Pons (tissue), 1 donor: ENCODE measurements around the gene IRAK2.

Source experiments
- DNase-seq: peaks from one replicate; pipeline ENCODE4 v3.0.0-alpha.2; 2016; ENCODE audit warnings: low spot score

The IRAK2 gene

GRCh38 chr3:10224794-10225665, 60.3 kb downstream of the IRAK2 start:
- DNase-seq = peak; percentile 96

GRCh38 chr3:10226293-10226692, 61.6 kb downstream of the IRAK2 start:
- DNase-seq = no peak

DNA sequence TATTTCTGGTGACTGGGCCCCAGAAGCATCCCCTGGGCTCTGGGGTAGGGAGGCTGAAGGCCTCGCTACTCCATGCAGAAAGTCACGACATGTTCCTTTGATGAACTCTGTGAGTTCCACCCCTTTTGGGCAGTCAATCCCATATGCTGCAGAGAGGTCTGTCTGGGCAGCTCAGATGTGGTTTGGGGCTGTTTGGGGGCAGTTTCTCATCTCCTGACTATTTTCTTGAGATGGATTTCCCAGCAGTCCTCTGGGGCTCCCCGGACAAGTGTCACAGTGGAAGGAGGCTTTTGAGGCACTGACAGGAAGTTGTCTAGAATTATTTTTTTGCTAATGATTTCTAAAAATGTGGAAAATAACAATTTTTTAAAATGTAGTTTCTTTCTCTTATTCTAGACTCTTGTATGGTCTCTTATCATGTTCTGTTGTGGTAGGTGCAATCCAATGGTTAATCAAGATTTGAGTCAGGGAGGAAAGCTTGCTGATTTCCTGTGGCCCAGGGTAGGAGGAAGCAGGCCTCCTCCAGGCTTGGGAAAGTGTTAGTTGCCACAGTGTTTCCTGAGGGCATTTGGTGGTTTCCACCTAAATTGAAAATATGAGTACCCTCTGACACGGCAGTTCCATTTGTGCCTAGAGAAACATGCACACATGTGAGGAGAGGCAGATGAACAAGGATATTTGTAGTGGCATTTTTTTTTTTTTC, 63.7 kb downstream of the IRAK2 start:
- DNase-seq = peak; percentile 15

DNA sequence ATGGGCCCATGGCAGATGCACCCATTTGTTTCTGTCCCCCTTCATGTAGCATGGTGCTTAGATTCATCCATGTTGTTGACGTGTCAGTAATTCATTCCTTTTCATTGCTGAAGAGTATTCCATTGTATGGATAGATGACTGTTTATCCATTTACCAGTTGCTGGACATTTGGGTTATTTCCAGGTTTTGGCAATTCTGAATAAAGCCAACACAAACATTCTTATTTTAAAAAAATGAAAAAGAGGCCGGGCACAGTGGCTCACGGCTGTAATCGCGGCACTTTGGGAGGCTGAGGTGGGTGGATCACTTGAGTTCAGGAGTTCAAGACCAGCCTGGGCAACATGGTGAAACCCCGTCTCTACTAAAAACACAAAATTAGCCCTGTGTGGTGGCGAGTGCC, 64.9 kb downstream of the IRAK2 start:
- DNase-seq = no peak

GRCh38 chr3:10232137-10232536, 67.4 kb downstream of the IRAK2 start:
- peak; percentile 24 for DNase-seq

DNA sequence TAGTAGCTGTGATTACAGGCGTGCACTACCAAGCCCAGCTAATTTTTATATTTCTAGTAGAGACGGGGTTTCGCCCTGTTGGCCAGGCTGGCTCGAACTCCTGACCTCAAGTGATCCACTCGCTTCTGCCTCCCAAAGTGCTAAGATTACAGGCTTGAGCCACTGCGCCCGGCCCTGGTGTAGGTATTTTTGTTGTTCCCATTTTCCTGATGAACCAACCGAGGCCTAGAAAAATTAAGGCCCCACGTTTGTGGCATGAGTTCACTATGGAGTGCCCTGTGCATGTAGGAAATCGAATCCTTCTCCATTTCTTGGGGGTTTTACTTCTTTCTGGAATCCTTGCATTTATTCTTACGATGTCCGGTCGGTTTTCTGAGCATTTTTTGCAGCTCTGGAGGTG, 69.3 kb downstream of the IRAK2 start:
- DNase-seq = no peak

- DNase-seq = no peak
Observed at GRCh38 chr3:10234526-10235230, 70.0 kb downstream of the IRAK2 start.

- no peak for DNase-seq
Observed at GRCh38 chr3:10235551-10235950, 70.8 kb downstream of the IRAK2 start.

GRCh38 chr3:10238345-10239183, 73.8 kb downstream of the IRAK2 start:
- DNase-seq = no peak

- DNase-seq = no peak
Observed at GRCh38 chr3:10240799-10241198, 76.1 kb downstream of the IRAK2 start.

- DNase-seq = no peak
Observed at GRCh38 chr3:10242182-10243065, 77.7 kb downstream of the IRAK2 start.

DNA sequence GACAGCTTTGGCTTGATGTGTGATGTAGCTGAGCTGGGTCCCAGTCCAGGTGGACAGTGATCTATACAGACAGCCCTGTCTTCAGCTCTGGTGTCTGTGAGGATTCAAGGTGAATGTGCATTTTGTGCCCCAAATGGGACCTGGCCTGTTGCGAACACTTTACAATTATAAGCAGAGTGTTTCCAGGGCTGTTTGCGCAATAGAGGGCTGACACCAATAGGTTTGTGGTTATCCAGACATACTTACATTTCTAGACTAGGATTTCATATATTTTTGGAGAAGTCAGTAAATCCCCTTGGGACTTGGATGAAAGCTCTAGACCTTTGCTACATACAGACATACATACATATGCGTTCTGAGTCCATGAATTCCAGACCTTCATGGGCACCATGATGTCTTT, 79.3 kb downstream of the IRAK2 start:
- DNase-seq = no peak

GRCh38 chr3:10245081-10245712, 80.5 kb downstream of the IRAK2 start:
- DNase-seq = no peak

GRCh38 chr3:10247679-10248183, 83.0 kb downstream of the IRAK2 start:
- no peak for DNase-seq

GRCh38 chr3:10248184-10248983, 83.7 kb downstream of the IRAK2 start, which contains the start of gene TATDN2:
Gene TATDN2, plus strand, starts transcription at chr3:10248459. Its CDS starts 742 bp downstream, at chr3:10249201.
- DNase-seq = peak; percentile 92

DNA sequence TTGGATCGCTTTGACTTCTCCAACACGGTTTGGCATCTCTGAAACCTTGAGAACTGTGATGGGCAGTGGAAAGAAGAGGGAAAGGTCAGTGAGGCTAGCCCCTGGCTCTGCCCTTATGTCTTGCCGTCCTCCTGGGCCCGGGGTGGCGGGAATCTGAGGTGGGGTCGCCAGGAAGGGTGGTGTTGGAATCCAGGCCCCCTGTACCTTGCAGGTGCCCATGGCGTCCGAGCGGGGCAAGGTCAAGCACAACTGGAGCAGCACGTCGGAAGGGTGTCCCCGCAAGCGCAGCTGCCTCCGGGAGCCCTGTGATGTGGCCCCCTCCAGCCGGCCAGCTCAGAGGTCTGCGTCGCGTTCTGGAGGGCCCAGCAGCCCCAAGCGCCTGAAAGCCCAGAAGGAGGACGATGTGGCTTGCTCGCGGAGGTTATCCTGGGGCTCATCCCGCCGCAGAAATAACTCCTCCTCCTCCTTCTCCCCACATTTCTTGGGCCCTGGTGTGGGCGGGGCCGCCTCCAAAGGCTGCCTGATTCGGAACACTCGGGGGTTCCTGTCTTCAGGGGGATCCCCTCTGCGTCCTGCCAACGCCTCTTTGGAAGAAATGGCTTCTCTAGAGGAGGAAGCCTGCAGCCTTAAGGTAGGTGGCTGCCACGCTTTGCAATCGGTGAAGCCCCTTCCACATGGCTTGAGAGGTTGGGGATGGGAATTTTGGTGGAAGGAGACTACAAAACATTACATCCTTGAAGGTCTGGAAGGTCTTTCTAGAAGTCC, 84.4 kb downstream of the IRAK2 start:
- DNase-seq = no peak

- DNase-seq = no peak
Observed at GRCh38 chr3:10249833-10250232, 85.1 kb downstream of the IRAK2 start.

- no peak for DNase-seq
Observed at GRCh38 chr3:10251006-10251405, 86.3 kb downstream of the IRAK2 start.
